GM18867 (cell line): ENCODE measurements around the gene EOMES.

Experiments used
- ATAC-seq: cut with Tn5 transposase; IDR thresholded peaks from one replicate; pipeline ENCODE4 v1.9.1; 2021; ENCODE audit warnings: mild to moderate bottlenecking, moderate library complexity; ENCODE audit not compliant: unreplicated experiment

EOMES gene

GRCh38 chr3:27720899-27721716, 1.0 kb downstream of the EOMES start:
- ATAC-seq = no peak

- no peak for ATAC-seq
Observed at GRCh38 chr3:27719314-27720003, 2.7 kb downstream of the EOMES start.

GRCh38 chr3:27718459-27718858, 3.7 kb downstream of the EOMES start:
- ATAC-seq = no peak

GRCh38 chr3:27717200-27717852, 4.8 kb downstream of the EOMES start:
- no peak for ATAC-seq

GRCh38 chr3:27716309-27716708, 5.8 kb downstream of the EOMES start:
- ATAC-seq = no peak

GRCh38 chr3:27715863-27716262, 6.3 kb downstream of the EOMES start:
- ATAC-seq = no peak

GRCh38 chr3:27715454-27715806, 6.7 kb downstream of the EOMES start:
- ATAC-seq = no peak

GRCh38 chr3:27714692-27715453, 7.2 kb downstream of the EOMES start:
- ATAC-seq = no peak

GRCh38 chr3:27714146-27714526, 8.0 kb downstream of the EOMES start:
- ATAC-seq = no peak

GRCh38 chr3:27713435-27714145, 8.5 kb downstream of the EOMES start:
- ATAC-seq = no peak

GRCh38 chr3:27713078-27713423, 9.1 kb downstream of the EOMES start:
- no peak for ATAC-seq

GRCh38 chr3:27712136-27713077, 9.7 kb downstream of the EOMES start:
- ATAC-seq = peak; percentile 98

- no peak for ATAC-seq
Observed at GRCh38 chr3:27708250-27708649, 13.9 kb downstream of the EOMES start.

- peak; percentile 68 for ATAC-seq
Observed at GRCh38 chr3:27699067-27699466, 23.1 kb downstream of the EOMES start.

- no peak for ATAC-seq
Observed at GRCh38 chr3:27696906-27697305, 25.2 kb downstream of the EOMES start.

GRCh38 chr3:27695636-27696035, 26.5 kb downstream of the EOMES start:
- no peak for ATAC-seq

GRCh38 chr3:27688053-27688452, 34.1 kb downstream of the EOMES start:
- no peak for ATAC-seq

- ATAC-seq = no peak
Observed at GRCh38 chr3:27686642-27687041, 35.5 kb downstream of the EOMES start.

GRCh38 chr3:27685474-27685873, 36.6 kb downstream of the EOMES start:
- ATAC-seq = no peak

- no peak for ATAC-seq
Observed at GRCh38 chr3:27684302-27684701, 37.8 kb downstream of the EOMES start.
